Lower leg skin (tissue), 4 donors: ENCODE measurements around the gene ASTL. TPM values are rescaled to one million over a fixed set of nuclear protein-coding genes. Genes with fewer than 3 reads are reported as not detected.
A peak's percentile ranks its signal among the peaks of the same experiment; 100 is the strongest.

Experiments used
- DNase-seq, 2 donors: peaks; one replicate each; pipeline ENCODE4 v3.0.0-alpha.2; 2019; ENCODE audit warnings: low spot score in 2 of 2
- H3K4me3 ChIP-seq: fragments of 200-600 bp; sonication (generic); 2 replicates; pipeline ENCODE4 v1.5.1; 2017; ENCODE audit warnings: mild to moderate bottlenecking, low read depth; ENCODE audit not compliant: poor library complexity, severe bottlenecking
- POLR2A ChIP-seq, 2 donors: fragments of 450-650 bp; IDR thresholded peaks; one replicate each; pipeline ENCODE4 v1.6.1; 2016 to 2017; ENCODE audit warnings: antibody characterized with exemption in 2 of 2, mild to moderate bottlenecking in 1 of 2, moderate library complexity in 1 of 2
- WGBS, 2 donors: methylation state at CpG; one replicate each; pipeline ENCODE4 v1.1.5; 2018; 5-methylcytosine and 5-hydroxymethylcytosine counted together
- intact Hi-C: fragments of 100-400 bp; cut with DNase I; formaldehyde crosslinking; loops from one replicate; pipeline ENCODE4 v1.15.0; 2023; ENCODE audit warnings: low total_unique reads
- total RNA-seq, 4 donors: library from RNA; depleted of rRNA; stranded (reverse); fragments of >200 nt; gene quantifications; one replicate each; pipeline ENCODE4 v1.1.0, GENCODE V29; 2016
- TF ChIP-seq, protein P1 (sequence below), 3 donors: fragments of 450-650 bp; IDR thresholded peaks; one replicate each; pipeline ENCODE4 v1.5.1; 2016; ENCODE audit warnings: antibody characterized with exemption in 3 of 3, mild to moderate bottlenecking in 3 of 3, moderate library complexity in 2 of 3

The ASTL gene
- total RNA-seq, 4 donors from 2014 or later: 0.20 to 1.8 (median 0.63) TPM; not detected in 1

DNA sequence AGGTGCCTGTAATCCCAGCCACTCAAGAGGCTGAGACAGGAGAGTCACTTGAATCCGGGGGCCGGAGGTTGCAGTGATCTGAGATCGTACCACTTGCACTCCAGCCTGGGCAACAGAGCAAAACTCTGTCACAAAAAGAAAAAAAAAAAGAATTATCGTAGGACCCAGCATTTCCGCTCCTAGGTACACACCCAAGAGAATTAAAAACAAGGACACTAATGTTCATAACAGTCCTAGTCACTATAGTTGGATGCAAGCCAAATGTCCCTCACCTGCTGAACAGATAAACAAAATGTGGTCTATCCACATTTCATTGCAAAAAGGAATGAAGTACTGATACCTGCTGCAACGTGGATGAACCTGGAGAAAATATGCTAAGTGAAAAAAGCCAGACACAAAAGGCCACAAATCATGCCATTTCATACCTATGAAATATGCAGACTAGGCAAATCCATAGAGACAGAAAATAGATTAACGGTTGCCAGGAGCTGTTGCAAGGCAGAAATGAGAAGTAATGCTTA lies 43.1 kb downstream of the ASTL start:
- peak in 1 of 2 donors; percentile 77 for DNase-seq
- intact Hi-C loops: no loop called here
- WGBS, 2 donors: 77 to 80% methylated on average over 7 of the region's 7 CpGs
- no peak overlapping the region for H3K4me3 ChIP-seq
- TF ChIP-seq, protein P1, sequence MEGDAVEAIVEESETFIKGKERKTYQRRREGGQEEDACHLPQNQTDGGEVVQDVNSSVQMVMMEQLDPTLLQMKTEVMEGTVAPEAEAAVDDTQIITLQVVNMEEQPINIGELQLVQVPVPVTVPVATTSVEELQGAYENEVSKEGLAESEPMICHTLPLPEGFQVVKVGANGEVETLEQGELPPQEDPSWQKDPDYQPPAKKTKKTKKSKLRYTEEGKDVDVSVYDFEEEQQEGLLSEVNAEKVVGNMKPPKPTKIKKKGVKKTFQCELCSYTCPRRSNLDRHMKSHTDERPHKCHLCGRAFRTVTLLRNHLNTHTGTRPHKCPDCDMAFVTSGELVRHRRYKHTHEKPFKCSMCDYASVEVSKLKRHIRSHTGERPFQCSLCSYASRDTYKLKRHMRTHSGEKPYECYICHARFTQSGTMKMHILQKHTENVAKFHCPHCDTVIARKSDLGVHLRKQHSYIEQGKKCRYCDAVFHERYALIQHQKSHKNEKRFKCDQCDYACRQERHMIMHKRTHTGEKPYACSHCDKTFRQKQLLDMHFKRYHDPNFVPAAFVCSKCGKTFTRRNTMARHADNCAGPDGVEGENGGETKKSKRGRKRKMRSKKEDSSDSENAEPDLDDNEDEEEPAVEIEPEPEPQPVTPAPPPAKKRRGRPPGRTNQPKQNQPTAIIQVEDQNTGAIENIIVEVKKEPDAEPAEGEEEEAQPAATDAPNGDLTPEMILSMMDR (IDR thresholded peaks at IDR 0.05): no peak
- TF ChIP-seq POLR2A (IDR thresholded peaks at IDR 0.05): no peak

DNA sequence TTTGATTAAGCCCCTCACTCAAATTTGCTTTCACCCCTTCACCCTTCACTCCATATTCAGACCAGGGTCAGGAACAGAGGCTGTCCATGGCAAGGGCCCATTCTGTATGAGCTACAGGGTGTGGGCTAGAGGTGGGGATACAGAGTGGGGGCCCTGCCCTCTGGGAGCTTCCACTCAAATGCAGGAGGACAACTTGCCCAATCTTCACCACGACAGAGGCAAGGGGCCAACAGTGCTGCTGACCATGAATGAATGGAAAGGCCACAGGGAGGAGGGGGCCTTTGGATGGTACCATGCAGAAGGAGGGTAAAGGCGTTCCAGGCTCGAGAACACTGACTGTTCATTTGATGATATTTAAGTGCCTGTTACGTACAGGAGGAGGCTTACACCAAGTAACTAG lies 44.8 kb downstream of the ASTL start:
- intact Hi-C loops: no loop called here
- WGBS, 2 donors: 85 to 93% methylated on average over 4 of the region's 4 CpGs
- TF ChIP-seq POLR2A (IDR thresholded peaks at IDR 0.05): no peak
- TF ChIP-seq, protein P1 (IDR thresholded peaks at IDR 0.05): no peak
- no peak overlapping the region for H3K4me3 ChIP-seq
- DNase-seq: peak; percentile 6 to 46

DNA sequence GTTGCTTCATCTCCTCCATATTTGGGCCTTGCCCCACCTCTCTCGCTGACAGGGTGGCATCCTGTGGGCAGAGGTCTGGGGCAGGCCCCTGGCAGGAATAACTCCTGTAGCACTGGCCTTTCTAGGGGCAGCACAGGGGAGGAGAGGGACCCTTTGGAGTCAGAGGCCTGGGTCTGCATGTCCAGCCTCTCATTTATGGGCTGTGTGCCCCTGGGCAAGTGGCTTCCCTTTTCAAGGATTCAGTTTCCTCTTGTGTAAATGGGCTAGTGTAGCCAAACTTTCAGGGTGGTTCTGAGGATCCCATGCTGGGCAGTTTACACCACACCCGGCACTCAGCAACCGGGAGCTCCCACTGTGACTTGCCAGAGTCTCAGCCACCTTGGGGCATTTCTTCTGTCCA lies 45.4 kb downstream of the ASTL start:
- peak; percentile 13 to 63 for DNase-seq
- no peak overlapping the region for H3K4me3 ChIP-seq
- no peak for TF ChIP-seq POLR2A (IDR thresholded peaks at IDR 0.05)
- TF ChIP-seq, protein P1 (IDR thresholded peaks at IDR 0.05): no peak
- intact Hi-C loops: no loop called here
- WGBS, 2 donors: 78 to 88% methylated on average over 3 of the region's 3 CpGs

DNA sequence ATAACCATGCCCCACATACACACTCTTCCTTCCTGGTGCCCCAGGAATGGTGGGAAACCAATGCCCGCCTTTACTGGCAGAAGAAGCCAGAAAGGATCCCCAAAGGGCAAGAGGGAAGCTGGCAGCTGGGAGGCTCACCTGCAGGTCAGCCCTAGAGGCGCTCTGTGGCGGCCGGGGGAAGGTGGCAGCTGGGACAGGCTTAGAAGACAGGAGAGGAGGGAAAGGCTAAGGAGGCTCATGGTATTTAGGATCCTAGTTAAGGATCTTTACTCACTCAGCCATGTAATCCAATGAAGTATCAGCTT lies 45.8 kb downstream of the ASTL start:
- WGBS, 2 donors: 57 to 69% methylated on average over 4 of the region's 4 CpGs
- DNase-seq: peak; percentile 6 to 84
- intact Hi-C loops: no loop called here
- TF ChIP-seq POLR2A (IDR thresholded peaks at IDR 0.05): no peak
- H3K4me3 ChIP-seq: no peak overlapping the region

DNA sequence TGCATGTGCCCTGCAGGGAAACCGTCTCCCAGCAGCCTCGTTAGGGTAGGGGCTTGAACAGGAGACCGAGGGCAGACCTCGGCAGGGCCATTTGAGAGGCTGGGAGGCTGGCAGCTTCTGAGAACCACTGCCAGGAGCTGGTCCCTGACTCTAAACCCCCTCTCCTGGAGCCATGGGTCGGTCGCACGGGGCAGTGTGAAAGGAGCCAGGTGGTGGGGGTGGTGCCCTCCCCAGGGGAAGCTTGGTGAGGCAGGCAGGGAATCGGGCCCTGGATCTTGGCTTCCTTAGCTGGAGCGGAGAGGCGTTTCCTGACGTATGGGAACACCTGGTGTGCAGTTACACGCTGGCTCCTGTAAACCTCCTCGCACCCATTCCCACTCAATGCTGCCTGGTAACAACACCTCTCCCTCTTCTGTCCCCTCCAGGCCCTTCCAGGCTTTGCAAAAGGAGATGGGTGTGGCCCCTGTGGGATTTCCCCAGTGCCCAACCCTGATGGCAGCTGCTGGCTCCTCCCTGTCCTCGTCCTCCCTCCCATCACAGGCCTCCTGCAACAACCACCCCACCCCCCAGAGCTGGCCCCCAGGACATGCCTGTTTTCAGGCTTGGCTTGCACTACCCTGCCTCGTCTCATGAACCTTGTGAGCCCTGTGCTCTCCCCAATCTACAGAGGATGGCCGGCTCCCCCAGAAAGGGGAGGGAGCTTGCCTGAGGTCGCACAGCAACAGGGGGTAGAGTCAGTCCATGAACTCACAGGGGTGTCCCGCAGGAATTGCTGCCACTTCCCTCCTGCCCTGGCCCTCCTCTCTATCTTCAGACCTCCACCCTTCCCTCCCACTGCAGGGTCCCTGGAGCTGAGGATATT lies 46.4 kb downstream of the ASTL start:
- H3K4me3 ChIP-seq: no peak overlapping the region
- 40 to 54% methylated on average over 18 of the region's 18 CpGs for WGBS, 2 donors
- peak; percentile 23 to 87 for DNase-seq
- TF ChIP-seq POLR2A (IDR thresholded peaks at IDR 0.05): no peak
- TF ChIP-seq, protein P1 (IDR thresholded peaks at IDR 0.05): no peak
- intact Hi-C loops: no loop called here

DNA sequence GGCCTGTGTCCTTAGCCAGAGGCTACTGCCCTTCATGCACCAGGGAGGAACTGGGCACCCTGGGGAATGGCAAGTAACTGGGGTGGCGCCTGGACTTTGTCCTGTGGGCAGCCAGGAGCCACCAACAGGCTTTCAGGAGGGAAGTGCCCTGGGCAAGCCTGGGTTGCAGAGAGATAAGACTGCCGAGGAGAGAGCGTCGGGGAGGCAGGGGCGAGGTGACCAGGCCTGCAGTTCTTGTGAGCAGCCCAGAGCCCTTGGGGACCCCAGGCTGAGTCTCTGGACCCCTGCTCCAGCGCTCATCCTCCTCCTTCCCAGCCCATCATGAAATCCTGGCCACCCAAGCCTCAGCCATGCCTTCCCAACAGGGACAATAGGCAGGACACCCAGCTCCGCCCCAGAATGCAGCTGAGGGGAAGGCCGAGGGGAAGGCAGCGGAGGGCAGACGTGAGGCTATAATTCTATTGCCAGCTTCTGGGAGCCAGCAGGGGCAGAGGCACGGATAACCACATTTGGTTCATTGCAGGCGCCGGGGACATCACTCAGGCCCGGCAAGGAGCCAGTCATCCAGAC lies 47.1 kb downstream of the ASTL start:
- no peak overlapping the region for H3K4me3 ChIP-seq
- DNase-seq: peak; percentile 12 to 74
- intact Hi-C loops: no loop called here
- TF ChIP-seq, protein P1 (IDR thresholded peaks at IDR 0.05): no peak
- no peak for TF ChIP-seq POLR2A (IDR thresholded peaks at IDR 0.05)
- WGBS, 2 donors: 70 to 71% methylated on average over 13 to 14 of the region's 14 CpGs
